ENCODE measurements around the gene ADAMTSL2. TPM values are rescaled to one million over a fixed set of nuclear protein-coding genes. Genes with fewer than 3 reads are reported as not detected.

ADAMTSL2 gene
- total RNA-seq, 2 experiments from 2014 or later, result 0.11 to 0.25 TPM

DNA sequence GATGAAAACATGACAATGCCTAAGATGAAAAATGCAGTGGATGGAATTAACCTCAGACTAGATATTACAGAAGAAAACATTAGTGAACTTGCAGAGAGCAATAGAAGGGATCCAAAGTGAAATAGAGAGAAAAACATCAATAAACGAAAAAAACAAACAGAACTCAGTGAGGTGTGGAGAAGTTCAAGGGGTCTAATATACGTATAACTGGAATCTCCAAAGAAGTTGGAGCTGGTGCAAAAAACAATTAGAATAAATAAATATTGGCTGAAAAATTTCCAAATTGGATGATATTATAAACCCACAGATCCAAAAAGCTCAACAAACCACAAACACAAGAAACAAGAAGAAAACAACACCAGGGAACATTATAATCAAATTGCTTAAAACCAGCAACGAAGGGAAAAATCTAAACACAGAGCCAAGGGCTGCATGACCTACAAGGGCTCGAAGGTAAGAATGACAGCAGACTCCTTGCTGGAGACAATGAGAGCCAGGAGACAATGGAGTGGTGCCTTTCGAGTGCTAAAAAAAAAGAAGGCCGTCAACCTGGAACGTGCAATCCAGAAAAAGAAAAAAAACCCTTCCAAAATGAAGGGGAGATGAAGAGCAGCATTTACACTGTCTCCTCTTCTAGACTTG lies 62.9 kb downstream of the ADAMTSL2 start:
- intact Hi-C loops (cut with micrococcal nuclease), result no loop called here
- ATAC-seq, result no peak
- Mint-ChIP-seq H3K4me3 (no peak overlapping the region), H3K36me3 (ENCODE audit: low read depth) (no peaks in the 10 kb centered on the region), H3K27me3 (no peaks in the 10 kb centered on the region), H3K27ac (no peak overlapping the region), H3K4me1 (ENCODE audit: low read depth) (no peaks in the 10 kb centered on the region), H3K9me3 (peaks cover 11% of the 10 kb centered on the region)
- ChIA-PET CTCF (interaction anchor here (1.0 kb wide), 1 partner anchor 129 kb away, joined by 4 read pairs; no protein-coding TSS in a partner anchor), POLR2A (interaction anchor here (0.7 kb wide), 1 partner anchor 816 kb away, joined by 4 read pairs; no protein-coding TSS in a partner anchor)
- TF ChIP-seq CTCF (IDR thresholded peaks at IDR 0.05), result no peak
- DNase-seq, result no peak

- no peak for TF ChIP-seq CTCF (IDR thresholded peaks at IDR 0.05)
- CTCF ChIA-PET, result no interaction called here
- Mint-ChIP-seq H3K27ac (no peak overlapping the region), H3K4me1 (ENCODE audit: low read depth) (peaks cover under 1% of the 10 kb centered on the region), H3K36me3 (ENCODE audit: low read depth) (no peaks in the 10 kb centered on the region), H3K4me3 (no peak overlapping the region), H3K27me3 (no peaks in the 10 kb centered on the region), H3K9me3 (peaks cover 11% of the 10 kb centered on the region)
- DNase-seq (no peak), ATAC-seq (no peak)
- intact Hi-C loops (cut with micrococcal nuclease), result no loop called here
- POLR2A ChIA-PET, result no interaction called here
These were observed 64.5 kb downstream of the ADAMTSL2 start for GRCh38 chr9:133598978-133599377.

DNA sequence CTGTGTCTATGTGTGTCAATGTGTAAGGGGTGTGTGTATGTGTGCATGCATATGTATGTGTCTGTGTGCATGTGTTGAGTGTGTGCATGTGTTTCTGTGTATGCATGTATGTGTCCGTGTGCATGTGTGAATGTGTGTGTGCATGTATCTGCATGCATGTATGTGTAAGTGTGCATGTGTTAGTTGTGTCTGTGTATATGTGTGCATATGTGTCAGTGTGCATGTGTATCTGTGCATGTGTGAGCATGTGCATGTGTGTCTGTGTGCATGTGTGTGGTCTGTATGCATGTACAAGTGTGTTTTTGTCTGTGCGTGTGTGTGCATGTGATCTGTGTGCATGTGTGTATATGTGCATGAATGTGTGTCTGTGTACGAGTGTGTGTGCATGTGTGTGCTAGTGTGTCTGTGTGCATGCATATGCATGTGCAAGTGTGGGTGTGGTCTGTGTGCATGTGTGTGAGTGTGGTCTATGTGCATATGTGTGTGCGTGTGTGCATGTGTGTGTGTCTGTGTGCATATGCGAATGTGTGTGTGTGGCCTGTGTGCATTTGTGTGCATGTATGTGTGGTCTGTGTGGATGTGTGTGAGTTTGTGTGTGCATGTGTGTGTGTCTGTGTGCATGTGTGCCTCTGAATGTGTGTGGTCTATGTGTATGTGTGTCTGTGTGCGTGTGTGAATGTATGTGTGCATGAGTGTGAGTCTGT lies 65.1 kb downstream of the ADAMTSL2 start:
- H3K27me3 Mint-ChIP-seq, result no peaks in the 10 kb centered on the region
- peaks cover 5% of the 10 kb centered on the region for H3K4me1 Mint-ChIP-seq (ENCODE audit: low read depth)
- ATAC-seq, result no peak
- H3K4me3 Mint-ChIP-seq, result no peak overlapping the region
- TF ChIP-seq CTCF (IDR thresholded peaks at IDR 0.05), result no peak
- POLR2A ChIA-PET, result no interaction called here
- intact Hi-C loops (cut with micrococcal nuclease), result loop anchor here (10.0 kb wide), 1 partner anchor 125 kb away; no protein-coding TSS in a partner anchor
- no peak overlapping the region for H3K27ac Mint-ChIP-seq
- no peaks in the 10 kb centered on the region for H3K36me3 Mint-ChIP-seq (ENCODE audit: low read depth)
- no peak for DNase-seq
- peaks cover 11% of the 10 kb centered on the region for H3K9me3 Mint-ChIP-seq
- CTCF ChIA-PET, result no interaction called here

- H3K4me1 Mint-ChIP-seq (ENCODE audit: low read depth), result peaks cover 8% of the 10 kb centered on the region
These were observed 66.2 kb downstream of the ADAMTSL2 start for GRCh38 chr9:133600739-133601138.

More at GRCh38 chr9:133600739-133601138, 66.2 kb downstream of the ADAMTSL2 start:
- peaks cover 11% of the 10 kb centered on the region for H3K9me3 Mint-ChIP-seq
- TF ChIP-seq CTCF (IDR thresholded peaks at IDR 0.05), result no peak
- no peaks in the 10 kb centered on the region for H3K36me3 Mint-ChIP-seq (ENCODE audit: low read depth)
- intact Hi-C loops (cut with micrococcal nuclease), result loop anchor here (10.0 kb wide), 1 partner anchor 124 kb away; no protein-coding TSS in a partner anchor
- ATAC-seq (no peak), DNase-seq (no peak)
- no peaks in the 10 kb centered on the region for H3K27me3 Mint-ChIP-seq
- CTCF ChIA-PET, result interaction anchor here (1.0 to 1.3 kb wide), 2 partner anchors 11 to 393 kb away, joined by 4 to 5 read pairs; no protein-coding TSS in a partner anchor
- POLR2A ChIA-PET, result no interaction called here
- H3K4me3 Mint-ChIP-seq, result no peak overlapping the region
- H3K27ac Mint-ChIP-seq, result no peak overlapping the region

Data from activated CD8-positive, alpha-beta T cell treated with anti-CD3 and anti-CD28 coated beads for 36 hours (primary cell).